Aortic smooth muscle cell (primary cell): Measurements from ENCODE around the gene MYO7A. TPM values are rescaled to one million over a fixed set of nuclear protein-coding genes. Genes with fewer than 3 reads are reported as not detected.

Experiments
- total RNA-seq: library from RNA; depleted of rRNA; stranded (reverse); fragments of >200 nt; gene quantifications from 2 replicates; pipeline ENCODE4 v1.2.3, GENCODE V29; 2014

MYO7A gene
- 0.26 and 0.44 TPM in 2 replicates for total RNA-seq

DNA sequence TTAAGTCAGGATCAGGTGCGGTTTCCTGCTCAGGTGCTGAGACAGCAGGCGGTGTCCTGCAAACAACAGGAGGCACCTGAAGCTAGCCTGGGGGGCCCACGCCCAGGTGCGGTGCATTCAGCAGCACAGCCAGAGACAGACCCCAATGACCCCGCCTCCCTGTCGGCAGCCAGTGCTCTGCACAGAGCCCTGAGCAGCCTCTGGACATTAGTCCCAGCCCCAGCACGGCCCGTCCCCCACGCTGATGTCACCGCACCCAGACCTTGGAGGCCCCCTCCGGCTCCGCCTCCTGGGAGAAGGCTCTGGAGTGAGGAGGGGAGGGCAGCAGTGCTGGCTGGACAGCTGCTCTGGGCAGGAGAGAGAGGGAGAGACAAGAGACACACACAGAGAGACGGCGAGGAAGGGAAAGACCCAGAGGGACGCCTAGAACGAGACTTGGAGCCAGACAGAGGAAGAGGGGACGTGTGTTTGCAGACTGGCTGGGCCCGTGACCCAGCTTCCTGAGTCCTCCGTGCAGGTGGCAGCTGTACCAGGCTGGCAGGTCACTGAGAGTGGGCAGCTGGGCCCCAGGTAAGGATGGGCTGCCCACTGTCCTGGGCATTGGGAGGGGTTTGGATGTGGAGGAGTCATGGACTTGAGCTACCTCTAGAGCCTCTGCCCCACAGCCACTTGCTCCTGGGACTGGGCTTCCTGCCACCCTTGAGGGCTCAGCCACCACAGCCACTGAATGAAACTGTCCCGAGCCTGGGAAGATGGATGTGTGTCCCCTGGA, at the start of gene MYO7A:
Gene MYO7A, plus strand, starts transcription at position 327 of the 772 bp plus-strand sequence. CDS start 2,389 bp downstream, outside the sequence.

DNA sequence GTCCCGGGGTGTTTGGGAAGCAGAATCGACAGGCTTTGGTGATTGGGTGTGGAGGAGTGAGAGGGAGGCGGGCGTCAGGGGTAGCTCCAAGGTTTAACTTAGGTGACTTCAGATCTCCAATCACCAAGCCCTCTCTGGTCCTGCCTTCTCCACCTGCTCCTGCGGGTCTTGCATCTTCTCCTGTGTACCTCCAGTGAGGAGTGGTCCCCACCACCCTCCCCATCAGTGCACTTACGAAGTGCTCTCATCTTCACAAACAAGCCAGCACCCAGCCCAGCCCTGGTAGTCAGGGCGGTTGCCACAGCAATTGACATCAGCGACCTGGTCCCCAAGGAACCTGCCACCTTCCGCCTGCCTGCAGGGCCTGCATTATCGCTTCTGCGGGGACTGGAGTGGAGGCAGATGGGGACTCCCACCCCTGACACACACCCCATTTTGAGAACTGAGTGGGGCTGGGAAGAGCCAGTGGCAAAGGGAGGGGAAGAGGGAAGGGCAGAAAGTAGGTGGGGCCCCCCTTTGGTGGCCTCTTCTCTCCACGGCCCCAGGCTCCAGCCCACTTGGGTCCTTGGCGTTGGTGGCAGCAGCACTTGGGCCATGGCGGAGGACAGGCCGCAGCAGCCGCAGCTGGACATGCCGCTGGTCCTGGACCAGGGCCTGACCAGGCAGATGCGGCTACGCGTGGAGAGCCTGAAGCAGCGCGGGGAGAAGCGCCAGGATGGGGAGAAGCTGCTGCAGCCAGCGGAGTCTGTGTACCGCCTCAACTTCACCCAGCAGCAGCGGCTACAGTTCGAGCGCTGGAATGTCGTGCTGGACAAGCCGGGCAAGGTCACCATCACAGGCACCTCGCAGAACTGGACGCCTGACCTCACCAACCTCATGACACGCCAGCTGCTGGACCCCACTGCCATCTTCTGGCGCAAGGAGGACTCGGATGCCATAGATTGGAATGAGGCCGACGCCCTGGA, 25.5 kb upstream of the MYO7A start, which contains the start of gene OMP:
Gene OMP, plus strand, starts transcription at position 595 of the 965 bp plus-strand sequence. Its CDS starts 0 bp downstream, at position 595.

Other genes starting within 250 kb of the MYO7A start
- gene B3GNT6, start 93.8 kb upstream of the MYO7A start, total RNA-seq, result not detected in 2 replicates
- 28.3 and 31.8 TPM in 2 replicates for gene CAPN5, start 61.3 kb upstream of the MYO7A start, total RNA-seq
- gene OMP, start 25.4 kb upstream of the MYO7A start, total RNA-seq, result 0.50 and 0.53 TPM in 2 replicates
- not detected in 2 replicates for gene GDPD4, start 173.4 kb downstream of the MYO7A start, total RNA-seq